Adrenal gland (tissue), 5 donors: Measurements from ENCODE around the gene PRPF6.

ENCODE experiments used
- CTCF ChIP-seq, 6 experiments: fragments of 450-650 bp in 4 of 6; fragments of 200-600 bp in 2 of 6; sonication (generic) in 1 of 6; IDR thresholded peaks; 1 replicate in 5 of 6; 2 replicates in 1 of 6; pipeline versions ENCODE4 v1.5.1 to v1.8.0; 2016 to 2021; ENCODE audit warnings: antibody characterized with exemption in 6 of 6, mild to moderate bottlenecking in 2 of 6, moderate library complexity in 1 of 6
- POLR2A ChIP-seq, 2 donors: fragments of 450-650 bp; IDR thresholded peaks; one replicate each; pipeline ENCODE4 v1.6.1; 2017; ENCODE audit warnings: antibody characterized with exemption in 2 of 2, mild to moderate bottlenecking in 2 of 2, moderate library complexity in 1 of 2
- donor health status: DM: no; HTN: no; CAD: no.

GRCh38 chr20:63933646-63934045 is 47.3 kb upstream of the PRPF6 start:
- TF ChIP-seq CTCF (IDR thresholded peaks at IDR 0.05) = no peak
- no peak for TF ChIP-seq POLR2A (IDR thresholded peaks at IDR 0.05)
